ENCODE measurements around the gene ZFP92.
"Not testable (repeated sequence)": the region's sequence is repeated elsewhere in the genome, so short reads cannot be mapped to it uniquely, and the experiment has no call there.

ZFP92 gene

DNA sequence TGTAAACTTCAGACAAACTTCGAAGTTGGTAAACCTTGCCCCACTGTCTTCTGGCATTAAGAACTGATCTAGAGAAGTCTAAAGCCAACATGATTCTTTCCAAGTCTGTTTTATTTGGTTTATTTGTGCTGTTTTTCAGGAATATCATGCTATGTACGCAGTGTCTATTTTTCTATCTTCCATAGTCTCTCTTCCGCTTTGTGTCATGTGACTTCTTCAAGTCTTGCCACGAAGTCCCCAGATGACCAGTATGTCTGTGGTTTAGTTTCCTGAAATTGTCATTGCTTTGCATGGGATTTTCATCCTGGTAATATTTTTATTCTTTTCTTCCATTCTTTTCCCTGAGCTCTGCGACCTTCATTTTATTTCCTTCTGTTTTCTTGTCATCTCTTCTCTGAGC lies 25.2 kb upstream of the ZFP92 start:
- no peak for DNase-seq (ENCODE audit: low read depth in 2 of 2, low spot score in 1 of 2)

DNA sequence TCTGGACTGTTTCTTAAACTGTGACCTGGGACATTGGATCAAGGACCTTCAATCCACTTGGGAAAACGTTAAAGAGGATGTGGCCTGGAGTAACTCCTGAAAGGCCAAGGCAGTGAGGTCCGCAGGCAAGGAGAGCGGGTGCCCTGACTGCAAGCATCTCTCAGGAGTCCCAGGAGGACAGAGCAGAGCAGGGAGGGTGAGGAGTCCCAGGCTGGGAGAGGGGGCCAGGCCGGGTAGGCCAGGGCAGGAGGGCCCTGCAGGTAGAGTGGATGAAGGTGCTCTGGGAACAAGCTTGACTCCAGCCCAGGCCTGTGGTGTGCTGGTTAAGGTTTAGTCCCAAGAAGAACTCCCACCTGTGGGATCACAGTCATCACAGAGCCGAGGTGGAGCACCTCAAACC lies 23.9 kb upstream of the ZFP92 start:
- no peak for DNase-seq (ENCODE audit: low read depth in 2 of 2, low spot score in 1 of 2)

DNA sequence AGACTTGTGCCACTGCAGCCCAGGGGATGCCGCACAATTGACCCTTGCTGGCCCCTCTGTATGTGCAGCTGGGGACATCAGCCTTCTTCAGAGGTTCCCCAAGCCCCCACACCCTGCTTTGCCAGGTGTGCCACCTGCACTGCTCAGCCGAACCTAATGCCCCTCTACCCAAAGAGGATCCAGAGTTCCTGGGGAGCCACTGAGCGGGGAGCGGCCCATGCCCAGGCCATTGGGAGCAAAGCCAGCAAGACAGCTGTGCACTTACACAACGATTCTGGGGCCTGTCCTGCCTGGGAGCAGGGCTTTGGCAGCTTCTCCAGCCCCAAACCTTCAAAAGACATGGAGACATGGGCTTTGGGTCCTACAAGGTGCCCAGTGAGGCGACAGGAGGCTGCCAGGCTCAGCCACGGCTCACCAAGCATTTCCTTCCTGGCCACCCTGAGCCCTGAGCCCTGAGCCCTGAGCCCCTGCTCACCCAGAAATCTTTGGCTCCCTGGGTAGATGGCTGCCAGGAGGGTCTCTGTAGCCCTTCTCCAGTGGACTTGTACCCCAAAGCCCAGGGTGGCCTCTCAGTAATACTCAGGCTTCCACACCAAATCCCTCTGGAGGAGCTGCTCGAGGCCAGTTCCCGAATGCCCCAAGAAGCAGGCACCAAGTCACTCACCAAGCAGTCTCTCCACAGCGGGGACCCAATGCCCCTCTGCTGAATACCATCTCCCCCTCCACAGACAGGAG lies 23.1 kb upstream of the ZFP92 start:
- no peak for DNase-seq (ENCODE audit: low read depth in 2 of 2, low spot score in 1 of 2)

DNA sequence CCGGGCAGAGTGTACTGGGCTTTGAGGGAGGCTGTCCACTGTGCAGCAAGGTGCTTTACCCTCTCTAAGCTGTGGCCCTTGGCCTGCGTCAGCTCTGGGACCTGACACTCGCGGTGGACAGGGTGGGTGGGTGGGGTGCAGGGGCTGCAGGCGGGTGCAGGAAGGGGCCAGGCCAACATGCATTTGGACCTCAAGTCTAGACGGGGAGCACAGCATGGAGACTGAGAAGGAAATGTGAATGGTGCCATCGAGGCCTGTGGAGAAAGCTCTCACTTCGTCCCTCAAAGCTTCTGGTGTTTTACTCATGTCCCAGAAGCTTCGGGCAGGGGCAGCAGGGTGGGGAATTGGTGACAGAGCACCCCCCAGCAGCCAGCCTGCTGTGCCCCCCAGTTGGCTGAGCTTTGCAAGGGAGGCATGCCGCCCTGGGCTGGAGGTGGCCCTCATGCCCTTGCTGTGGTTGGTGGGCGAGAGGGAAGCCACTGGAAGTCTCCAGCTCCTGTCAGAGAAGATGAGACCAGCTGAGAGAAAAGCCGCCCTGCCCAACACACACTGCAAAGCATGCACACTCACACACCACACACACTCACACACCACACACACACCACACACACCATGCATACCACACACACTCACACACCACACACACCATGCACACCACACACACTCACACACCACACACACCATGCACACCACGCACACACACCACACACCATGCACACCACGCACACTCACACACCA lies 22.4 kb upstream of the ZFP92 start:
- no peak for DNase-seq (ENCODE audit: low read depth in 2 of 2, low spot score in 1 of 2)

DNA sequence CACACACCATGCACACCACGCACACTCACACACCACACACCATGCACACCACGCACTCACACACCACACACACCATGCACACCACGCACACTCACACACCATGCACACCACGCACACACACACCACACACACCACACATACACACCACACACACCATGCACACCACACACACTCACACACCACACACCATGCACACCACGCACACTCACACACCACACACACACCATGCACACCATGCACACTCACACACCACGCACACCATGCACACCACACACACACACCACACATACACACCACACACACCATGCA lies 21.9 kb upstream of the ZFP92 start:
- DNase-seq (ENCODE audit: low read depth in 2 of 2, low spot score in 1 of 2), result not testable (repeated sequence)

DNA sequence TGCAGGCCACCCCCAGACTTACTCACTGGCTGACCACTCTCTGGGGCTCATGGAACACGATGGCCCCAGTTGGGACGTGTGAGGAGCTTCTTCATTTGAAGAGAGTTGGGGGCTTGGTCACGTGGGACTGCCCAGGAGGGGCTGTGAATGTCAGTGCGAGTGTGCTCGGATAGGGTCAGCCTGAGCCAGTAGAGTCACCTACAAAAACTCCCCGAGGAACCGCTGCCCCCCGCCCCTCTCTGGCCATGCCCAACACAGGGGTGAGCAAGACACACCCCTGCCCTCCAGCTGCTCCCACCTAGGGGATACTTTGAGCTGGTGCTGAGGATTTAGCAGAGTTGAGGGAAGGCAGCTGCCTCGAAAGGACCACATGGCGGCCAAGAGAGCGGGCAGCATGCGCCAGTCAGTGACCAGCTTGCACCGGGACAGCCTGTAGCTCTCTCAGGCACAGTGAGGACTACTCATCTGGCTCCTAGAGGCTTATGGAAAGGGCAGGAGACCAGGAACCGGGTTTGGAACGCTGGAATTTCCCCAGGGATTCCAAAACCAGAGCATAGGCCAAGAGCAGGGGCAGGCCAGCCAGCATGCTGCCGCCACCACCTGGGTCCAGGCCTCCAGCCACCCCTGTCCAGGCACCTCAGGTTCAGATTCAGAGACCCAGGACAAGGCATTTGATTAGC lies 18.5 kb upstream of the ZFP92 start:
- DNase-seq (ENCODE audit: low read depth in 2 of 2, low spot score in 1 of 2), result no peak

DNA sequence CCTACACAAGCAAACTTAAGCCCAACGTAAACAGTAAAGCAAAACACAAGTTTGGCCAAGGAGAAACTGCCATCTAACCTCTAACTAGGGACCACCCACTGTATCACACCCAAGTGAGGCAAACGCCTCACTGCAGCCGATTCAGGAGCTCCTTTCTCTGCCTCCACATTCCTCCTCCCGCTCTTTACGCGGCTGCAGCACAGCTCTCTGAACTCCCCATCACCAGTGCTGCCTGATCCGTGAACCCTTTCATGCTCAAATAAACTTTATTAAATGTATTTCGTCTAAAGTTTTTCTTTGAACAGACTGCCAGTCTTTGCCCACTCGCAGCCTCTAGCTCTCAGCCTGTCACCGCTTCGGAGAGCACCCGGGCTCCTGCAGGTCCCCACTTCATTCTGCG lies 16.7 kb upstream of the ZFP92 start:
- no peak for DNase-seq (ENCODE audit: low read depth in 2 of 2, low spot score in 1 of 2)

DNA sequence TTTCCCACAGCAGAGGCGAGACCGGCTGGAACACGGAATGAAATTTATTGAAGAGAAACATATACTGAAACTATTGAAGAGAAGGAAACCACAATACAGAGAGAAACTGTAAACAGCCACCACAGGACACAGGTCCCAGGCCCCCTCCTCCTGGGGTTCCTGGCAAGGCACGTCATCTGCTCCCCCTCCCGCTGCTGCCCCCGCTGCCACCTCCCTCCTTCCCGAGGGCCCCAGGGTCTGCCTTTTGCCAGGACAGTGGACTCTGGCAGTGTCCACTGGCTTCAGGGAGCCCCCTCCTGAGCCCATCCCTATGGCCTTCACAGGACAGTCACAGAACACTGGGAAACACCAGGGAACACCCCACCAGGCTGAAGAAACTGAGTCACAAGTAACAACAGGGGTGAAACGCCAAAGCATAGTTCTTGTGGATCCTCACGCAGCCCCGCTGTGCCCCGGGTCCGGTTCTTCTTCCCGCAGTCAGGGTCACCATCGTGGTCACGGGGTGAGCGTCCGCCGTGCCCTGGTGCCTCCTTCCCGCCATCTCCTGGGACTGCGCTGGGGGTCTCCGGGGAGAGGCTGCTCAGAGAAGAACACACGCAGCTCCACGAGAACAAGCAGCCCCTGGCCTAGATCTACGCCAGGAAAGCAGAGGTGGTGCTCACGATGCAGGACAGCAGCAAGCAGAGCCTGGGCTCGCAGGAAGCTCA lies 15.5 kb upstream of the ZFP92 start:
- DNase-seq (ENCODE audit: low read depth in 2 of 2, low spot score in 1 of 2), result no peak

DNA sequence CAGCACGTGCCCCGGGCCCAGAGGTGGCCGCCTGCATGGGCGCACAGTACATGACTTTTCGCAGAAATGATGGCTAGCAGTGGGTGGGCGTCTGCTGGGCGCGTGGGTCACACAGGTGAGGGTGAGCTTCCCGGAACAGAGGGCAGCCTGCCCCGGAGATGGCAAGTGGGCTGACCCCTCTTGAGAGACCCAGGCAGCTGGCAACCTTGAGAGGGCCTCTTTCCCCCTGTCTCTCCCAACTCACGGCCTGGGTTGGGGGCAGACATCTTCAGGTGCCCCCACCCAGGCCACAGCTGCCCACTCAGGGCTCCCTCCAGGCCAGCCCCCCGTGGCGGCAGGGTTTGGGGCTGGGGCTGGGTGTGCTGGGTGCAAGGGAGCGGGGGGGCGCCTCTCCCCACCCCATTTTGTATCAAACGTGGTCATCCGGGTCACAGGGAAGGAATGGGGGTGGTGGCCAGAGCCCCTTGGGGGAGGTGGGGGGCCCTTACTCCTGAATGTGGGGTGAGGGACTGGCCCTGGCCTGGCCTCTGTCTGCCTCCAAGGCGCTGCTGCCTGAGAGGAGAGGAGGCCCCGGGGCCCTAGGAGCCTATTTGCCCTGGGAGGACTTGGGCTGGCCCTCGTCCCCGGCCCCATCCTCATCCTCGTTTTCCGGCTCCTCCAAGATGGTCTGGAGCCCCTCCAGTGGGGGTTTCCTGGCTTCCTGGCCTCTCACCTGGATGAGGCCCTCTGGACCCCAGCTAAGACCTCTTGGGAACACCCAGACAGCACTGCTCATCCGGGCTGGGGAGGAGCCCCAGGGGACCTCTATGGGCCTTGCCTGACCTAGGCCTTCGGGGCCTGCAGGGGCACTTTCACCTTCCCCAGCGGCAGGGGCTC lies 14.7 kb upstream of the ZFP92 start:
- DNase-seq (ENCODE audit: low read depth in 2 of 2, low spot score in 1 of 2), result no peak

DNA sequence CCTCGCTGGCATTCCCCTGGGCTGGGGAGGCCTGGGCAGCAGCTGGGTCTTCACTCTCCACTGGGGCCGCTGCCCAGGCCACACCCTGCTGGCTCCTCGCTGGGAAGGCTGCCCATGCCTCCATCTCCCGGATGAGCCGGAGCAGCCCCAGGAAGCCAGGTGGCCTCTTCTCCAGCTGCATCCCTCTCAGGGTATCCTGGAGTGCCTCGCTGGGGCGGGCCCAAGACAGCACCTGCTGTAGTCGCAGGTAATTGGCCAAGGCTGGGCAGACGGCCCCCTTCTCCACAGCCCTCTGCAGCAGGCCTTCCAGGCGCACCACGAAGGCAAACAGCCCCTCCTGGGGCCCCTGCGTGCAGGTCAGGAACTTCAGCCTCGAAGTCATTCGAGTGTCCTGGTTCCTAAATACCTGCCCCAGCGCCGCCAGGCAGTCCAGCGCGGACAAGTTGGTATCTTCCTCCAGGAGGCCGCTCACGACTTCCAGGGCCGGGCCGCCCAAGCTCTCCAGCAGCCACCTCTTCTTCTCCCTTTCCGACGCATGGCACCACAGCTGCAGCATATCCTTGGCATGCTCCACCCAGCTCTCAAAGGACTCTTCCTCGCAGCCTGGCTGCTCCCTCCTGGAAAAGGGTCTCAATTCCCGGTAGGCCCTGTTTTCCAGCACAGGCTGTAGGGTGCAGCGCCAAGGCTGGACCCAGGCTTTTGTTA lies 13.9 kb upstream of the ZFP92 start:
- DNase-seq (ENCODE audit: low read depth in 2 of 2, low spot score in 1 of 2), result no peak

DNA sequence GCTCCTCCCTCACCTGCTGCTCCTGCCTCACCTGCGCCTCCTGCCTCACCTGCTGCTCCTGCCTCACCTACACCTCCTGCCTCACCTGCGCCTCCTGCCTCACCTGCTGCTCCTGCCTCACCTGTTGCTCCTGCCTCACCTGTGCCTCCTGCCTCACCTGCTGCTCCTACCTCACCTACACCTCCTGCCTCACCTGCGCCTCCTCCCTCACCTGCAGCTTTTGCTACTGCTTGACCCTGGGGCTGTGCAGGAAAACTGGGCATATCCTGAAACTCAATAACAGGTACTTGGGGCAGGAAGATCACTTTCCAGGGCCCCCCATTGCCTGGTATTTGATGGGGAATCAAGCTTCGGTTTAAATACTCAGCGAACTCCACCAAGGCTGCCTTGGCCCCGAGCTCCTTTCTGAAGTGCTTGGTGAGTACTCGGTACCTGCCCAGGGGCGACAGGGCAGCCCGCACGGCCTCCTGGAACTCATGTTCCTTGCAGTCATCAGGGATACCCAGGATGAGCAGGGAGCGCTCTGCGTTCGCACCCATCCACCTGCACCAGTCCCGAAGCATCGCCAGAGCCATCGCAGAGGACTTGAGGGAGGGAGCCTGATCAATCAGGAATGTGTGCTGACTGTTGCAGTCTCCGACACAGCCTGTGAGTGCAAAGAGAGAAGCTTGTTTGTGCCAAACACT lies 12.9 kb upstream of the ZFP92 start:
- no peak for DNase-seq (ENCODE audit: low read depth in 2 of 2, low spot score in 1 of 2)

DNA sequence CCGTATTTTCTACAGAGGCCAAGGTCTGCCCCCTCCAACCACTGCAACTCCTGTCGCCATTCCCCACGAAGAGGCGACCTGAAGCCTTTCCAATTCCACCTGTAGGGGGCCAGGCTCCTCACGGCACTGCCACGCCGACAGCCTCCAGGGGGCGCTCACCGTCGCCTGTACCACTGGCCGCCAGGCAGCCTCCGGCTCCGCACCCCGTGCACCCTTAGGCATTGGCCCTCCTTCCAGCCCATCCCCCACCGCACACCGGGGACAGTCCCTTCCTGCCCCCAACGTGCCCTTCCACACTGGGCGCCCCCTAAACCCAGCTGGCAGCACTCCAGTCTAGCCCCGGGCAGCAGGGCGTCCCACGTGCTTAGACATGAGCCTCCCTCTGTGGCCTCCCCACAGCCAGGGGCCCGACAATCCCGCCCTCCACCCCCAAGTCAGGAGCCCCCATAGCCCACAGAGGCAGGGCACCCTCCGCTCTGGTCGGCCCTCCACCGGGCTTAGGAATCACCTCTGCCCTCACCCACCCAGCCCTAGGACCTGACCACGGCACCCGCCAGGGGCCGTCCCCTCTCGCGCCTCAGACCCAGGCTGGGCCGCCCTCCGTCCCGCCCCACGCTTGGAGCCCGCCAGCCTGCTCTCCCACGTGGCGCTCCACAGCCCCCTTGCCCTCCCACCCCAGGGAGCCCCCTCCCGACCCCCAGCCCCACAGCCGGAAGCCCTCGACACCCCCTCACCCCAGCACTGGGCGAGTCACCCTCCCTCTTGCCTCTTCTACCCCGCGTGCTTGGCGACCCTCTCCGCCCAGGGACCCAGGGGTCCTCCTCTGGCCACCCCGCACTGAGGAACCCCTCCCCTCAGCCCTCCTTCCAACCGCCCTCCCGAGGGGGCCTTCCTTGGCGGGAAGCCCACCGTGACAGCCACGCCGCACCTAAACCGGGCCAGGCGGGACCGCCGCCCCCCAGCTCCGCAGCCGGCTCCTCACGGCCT lies 10.8 kb upstream of the ZFP92 start:
- DNase-seq (ENCODE audit: low read depth in 2 of 2, low spot score in 1 of 2), result no peak

DNA sequence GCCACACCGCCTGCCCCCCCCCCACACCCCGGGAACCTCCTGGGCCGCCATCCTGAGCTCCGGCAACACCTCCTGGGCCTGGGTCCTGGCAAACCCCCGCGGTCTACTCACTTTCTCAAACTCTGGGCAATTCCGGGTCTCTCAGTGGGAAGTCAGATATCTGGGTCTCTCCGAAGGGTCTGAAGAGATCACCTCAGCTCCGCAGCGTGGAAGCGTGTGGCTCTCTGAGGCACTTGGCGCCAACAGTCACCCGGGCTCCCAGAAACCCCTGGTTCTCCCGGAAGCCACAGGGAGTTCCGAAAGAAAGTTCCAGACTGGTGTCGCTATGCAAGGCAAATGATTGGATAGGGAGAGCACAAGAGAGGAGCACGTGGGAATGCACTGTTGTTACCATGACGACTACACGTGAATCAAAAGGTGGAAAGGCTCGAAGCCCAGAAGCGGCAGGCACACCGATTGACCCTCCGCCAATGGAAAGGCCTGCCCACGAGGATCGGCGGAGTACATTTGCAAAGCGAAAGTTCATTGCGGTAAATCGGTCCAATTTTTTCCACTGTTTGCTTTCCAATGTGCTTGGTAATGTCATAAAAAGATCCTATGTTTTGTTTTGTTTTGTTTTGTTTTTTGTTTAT lies 10.0 kb upstream of the ZFP92 start, which contains the start of gene PNMA6E:
Gene PNMA6E (minus strand): TSS at position 218 of the 632 bp plus-strand sequence. CDS start 2,501 bp downstream, outside the sequence.
- DNase-seq (ENCODE audit: low read depth in 2 of 2, low spot score in 1 of 2), result no peak

DNA sequence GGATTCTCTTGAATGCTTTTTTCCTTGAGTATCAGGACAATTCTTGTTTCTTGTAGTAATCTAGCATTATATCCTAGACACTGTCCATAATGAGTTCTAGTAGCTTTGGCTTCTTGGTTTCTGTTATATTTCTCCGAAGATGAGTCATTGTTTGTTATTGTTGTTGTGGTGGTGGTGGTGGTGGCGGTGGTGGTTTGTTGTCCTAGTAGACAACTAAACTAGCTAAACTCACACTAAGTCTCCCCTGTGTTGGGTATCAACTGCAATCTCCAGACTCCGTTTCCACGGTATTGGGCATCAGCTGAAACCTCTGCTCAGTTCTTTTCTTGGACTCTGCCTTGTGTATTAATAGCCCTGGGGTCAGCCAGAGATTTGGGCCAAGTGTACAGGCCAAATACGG lies 6.9 kb upstream of the ZFP92 start:
- not testable (repeated sequence) for DNase-seq (ENCODE audit: low read depth in 2 of 2, low spot score in 1 of 2)

DNA sequence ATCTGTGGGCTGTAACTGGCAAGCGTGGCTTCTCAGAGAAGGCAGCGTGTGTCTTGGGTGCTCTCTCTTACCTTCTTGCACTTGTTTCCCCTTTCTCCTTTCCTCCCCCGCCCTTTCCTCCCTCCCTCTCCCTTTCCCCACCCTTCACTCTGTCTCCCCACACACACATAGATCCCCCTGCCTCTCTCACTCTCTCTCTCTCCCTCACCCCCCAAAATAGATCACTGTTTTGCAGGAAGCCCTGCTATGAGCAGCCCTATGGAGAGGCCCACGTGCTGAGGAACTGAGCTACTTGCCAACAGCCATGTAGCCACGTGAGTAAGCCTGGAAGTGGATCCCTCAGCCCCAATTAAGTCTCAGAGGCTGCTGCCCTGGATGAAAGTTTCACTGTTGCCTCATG lies 5.8 kb upstream of the ZFP92 start:
- DNase-seq (ENCODE audit: low read depth in 2 of 2, low spot score in 1 of 2), result no peak

DNA sequence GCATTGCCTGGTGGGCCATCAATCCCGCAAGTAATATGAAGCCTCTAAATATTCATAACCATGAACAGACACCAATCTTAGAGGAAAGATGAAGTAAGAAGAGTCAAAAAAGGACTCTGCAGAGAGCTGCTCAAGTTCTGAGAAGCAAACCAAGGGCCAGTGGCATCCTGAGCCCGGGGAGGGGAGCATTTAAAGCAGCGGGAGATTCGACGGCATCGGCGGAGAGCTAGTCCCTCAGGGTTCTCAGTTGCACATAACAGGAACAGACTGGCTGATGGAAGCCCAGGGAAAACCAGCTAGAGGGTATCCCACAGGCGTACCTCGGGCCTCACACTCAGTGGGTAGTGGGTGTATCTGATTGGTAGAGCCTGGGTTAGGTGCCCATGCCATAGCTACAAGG lies 5.3 kb upstream of the ZFP92 start:
- DNase-seq (ENCODE audit: low read depth in 2 of 2, low spot score in 1 of 2), result no peak

DNA sequence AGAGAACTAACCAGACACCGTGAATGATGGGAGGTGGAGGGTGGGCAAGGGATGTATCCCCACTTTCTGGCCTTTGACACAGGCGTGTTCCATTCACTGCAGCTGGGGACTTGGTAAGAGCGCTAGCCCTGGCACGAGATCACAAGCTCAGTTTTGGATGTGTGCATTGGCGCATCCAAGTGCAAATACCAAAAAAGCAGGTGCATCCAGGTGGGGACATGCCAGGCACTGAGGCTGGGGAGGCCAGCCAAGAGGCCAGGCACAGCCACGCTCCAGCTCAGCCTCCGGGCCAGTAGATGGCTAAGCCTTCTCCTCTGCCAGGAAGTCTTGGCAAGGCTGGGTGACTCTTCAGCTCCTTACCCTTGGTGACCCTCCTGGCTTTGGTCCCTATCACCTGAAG lies 4.4 kb upstream of the ZFP92 start:
- no peak for DNase-seq (ENCODE audit: low read depth in 2 of 2, low spot score in 1 of 2)

DNA sequence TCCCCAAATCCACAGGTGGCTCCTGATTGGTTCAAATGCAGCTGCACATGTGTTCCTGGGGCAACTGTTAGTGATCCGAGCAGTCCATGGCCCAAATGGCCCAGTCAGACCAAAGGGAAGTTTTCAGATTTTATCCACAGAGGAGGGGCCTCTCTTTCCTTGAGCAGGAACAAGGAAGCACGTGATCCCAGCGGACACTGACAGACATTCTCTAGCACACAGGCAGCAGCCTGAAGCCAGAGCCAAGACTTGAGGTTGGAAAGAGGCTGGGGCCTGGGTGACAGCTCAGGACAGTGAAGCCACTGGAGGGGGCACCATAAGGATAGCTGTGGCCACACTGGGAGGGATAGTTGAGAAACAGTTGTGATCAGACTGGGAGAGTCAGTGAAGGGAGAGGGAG lies 3.5 kb upstream of the ZFP92 start:
- no peak for DNase-seq (ENCODE audit: low read depth in 2 of 2, low spot score in 1 of 2)
